K562 (cell line): ENCODE results near the gene ARPC1A. TPM values are rescaled to one million over a fixed set of nuclear protein-coding genes. Genes with fewer than 3 reads are reported as not detected.

ENCODE experiments used
- EWSR1 ChIP-seq: fragments of 450-650 bp; IDR thresholded peaks from 2 replicates; pipeline ENCODE4 v1.6.1; 2018; ENCODE audit warnings: borderline replicate concordance, mild to moderate bottlenecking, low read depth, moderate library complexity; ENCODE audit not compliant: partially characterized antibody
- FOXA3 ChIP-seq, 2 experiments: fragments of 450-650 bp in 1 of 2; sonication (generic) in 1 of 2; formaldehyde crosslinking; IDR thresholded peaks in 1 of 2; conservative IDR thresholded peaks in 1 of 2; 2 replicates each; pipeline versions ENCODE4 v1.4.0 to v1.8.0; 2020 to 2022; ENCODE audit warnings: mild to moderate bottlenecking in 2 of 2, missing genetic modification reagents in 1 of 2
- FOXP1 ChIP-seq: sonication (generic); formaldehyde crosslinking; IDR thresholded peaks from 2 replicates; pipeline ENCODE4 v1.8.0; 2022; ENCODE audit warnings: mild to moderate bottlenecking, missing genetic modification reagents
- KAT2B ChIP-seq: IDR thresholded peaks from one replicate; pipeline ENCODE4 v1.6.1; 2012; ENCODE audit warnings: low read depth, mild to moderate bottlenecking, control low read depth, inconsistent platforms, low read length, moderate library complexity
- MBD2 ChIP-seq: sonication (generic); IDR thresholded peaks from 2 replicates; pipeline ENCODE4 v1.6.1; 2016; ENCODE audit warnings: low read depth, borderline replicate concordance
- MIER1 ChIP-seq: fragments of 450-650 bp; IDR thresholded peaks from 2 replicates; pipeline ENCODE4 v1.6.1; 2016; ENCODE audit warnings: antibody characterized with exemption, mild to moderate bottlenecking, low read depth
- POLR2B ChIP-seq: fragments of 450-650 bp; IDR thresholded peaks from 2 replicates; pipeline ENCODE4 v1.6.1; 2018; ENCODE audit warnings: low read depth; ENCODE audit not compliant: partially characterized antibody
- PURB ChIP-seq: sonication (generic); formaldehyde crosslinking; IDR thresholded peaks from 2 replicates; pipeline ENCODE4 v1.9.0; 2021; ENCODE audit warnings: low read depth, mild to moderate bottlenecking, missing genetic modification reagents
- PYGO2 ChIP-seq: fragments of 450-650 bp; IDR thresholded peaks from 2 replicates; pipeline ENCODE4 v1.6.1; 2016; ENCODE audit warnings: mild to moderate bottlenecking, missing genetic modification characterization, moderate library complexity, missing compliant biosample characterization
- RB1 ChIP-seq: fragments of 450-650 bp; IDR thresholded peaks from 2 replicates; pipeline ENCODE4 v1.6.1; 2017; ENCODE audit warnings: low read depth, mild to moderate bottlenecking
- SRSF9 ChIP-seq: fragments of 200-400 bp; formaldehyde crosslinking; IDR thresholded peaks from 2 replicates; pipeline ENCODE4 v1.6.1; 2017; ENCODE audit warnings: low read depth, low read length, borderline replicate concordance
- ZNF644 ChIP-seq: fragments of 200-800 bp; sonication (Bioruptor generic); IDR thresholded peaks from 2 replicates; pipeline ENCODE4 v1.6.1; 2016; ENCODE audit warnings: low read depth, missing genetic modification characterization, missing compliant biosample characterization
- polyA plus RNA-seq, 8 experiments: library from polyadenylated mRNA; depleted of rRNA in 4 of 8; stranded (reverse) in 5 of 8; unstranded in 3 of 8; fragments of >200 nt; fragmentation: Nextera tagmentation in 2 of 8; fragmentation: Illumina TruSeq in 1 of 8; extraction: Ambion mirVana in 2 of 8; extraction: Trizol in 1 of 8; gene quantifications; 2 replicates each; pipeline versions ENCODE4 v1.2.1 to v1.2.3, GENCODE V29; 2011 to 2014; ENCODE audit warnings: inconsistent platforms in 1 of 8, missing spikeins in 1 of 8
- total RNA-seq, 7 experiments: library from RNA; depleted of rRNA in 6 of 7; stranded (reverse); fragments of >200 nt in 6 of 7; fragmentation: Illumina TruSeq in 2 of 7; extraction: Trizol in 2 of 7; gene quantifications; 2 replicates each; pipeline versions ENCODE4 v1.2.1 to v1.2.3, GENCODE V29; 2011 to 2021; ENCODE audit warnings: low replicate concordance in 1 of 7
- TF ChIP-seq, protein P1 (sequence below): fragments of 450-650 bp; IDR thresholded peaks from 2 replicates; pipeline ENCODE4 v1.6.1; 2017; ENCODE audit warnings: antibody characterized with exemption
- TF ChIP-seq, protein P2 (sequence below): sonication (generic); formaldehyde crosslinking; IDR thresholded peaks from 2 replicates; pipeline ENCODE4 v1.8.0; 2022; ENCODE audit warnings: mild to moderate bottlenecking, missing genetic modification reagents
- TF ChIP-seq, protein P3 (sequence below): fragments of 250-450 bp; sonication (Bioruptor Pico); IDR thresholded peaks from 2 replicates; pipeline ENCODE4 v1.4.0; 2020; ENCODE audit warnings: mild to moderate bottlenecking

ARPC1A gene
- total and polyA plus RNA-seq, 9 of the 15 experiments (the other 6 are each of a cell fraction or from before 2014, with no cell fraction given): 39.5 to 151 (median 86.1) TPM

DNA sequence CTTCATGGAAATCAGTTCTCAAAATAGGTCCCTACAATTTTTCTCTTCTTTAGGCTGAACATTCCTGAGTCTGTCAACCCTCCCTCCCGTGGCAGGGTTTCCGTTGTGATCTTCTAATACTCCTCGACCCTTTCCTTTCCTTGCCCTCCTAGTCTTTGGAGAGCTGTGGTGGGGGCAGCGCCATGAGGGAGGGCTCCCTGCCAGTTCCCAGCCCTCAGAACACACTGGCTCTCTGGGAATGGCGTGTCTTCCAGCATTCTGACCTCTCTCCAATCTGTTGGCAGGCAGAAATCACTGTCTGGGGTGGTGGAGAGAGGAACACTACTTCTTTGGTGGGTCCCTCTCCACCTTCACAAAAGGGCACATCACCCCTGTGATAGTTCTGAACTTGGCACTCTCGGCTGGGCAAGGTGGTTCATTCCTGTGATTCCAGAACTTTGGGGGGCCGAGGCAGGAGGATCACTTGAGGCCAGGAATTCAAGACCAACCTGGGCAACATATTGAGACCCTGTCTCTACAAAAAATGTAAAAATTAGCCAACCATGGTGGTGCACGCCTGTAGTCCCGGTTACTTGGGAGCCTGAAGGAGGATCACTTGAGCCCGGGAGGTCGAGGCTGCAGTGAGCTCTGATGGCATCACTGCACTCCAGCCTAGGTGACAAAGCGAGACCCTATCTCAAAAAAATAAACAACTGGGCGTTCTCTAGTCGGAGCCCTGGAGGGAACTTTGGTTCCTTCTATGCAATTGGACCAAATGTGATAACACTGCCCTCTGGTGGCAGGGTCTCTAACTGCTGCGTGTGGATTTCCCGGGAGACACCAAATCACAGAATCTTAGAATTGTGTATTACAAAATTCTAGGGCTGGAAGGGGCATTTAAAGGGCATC, 13.1 kb upstream of the ARPC1A start (continued):
- TF ChIP-seq PURB (CRISPR knock-in tag) (no peak), ZNF644 (tag) (no peak), FOXP1 (no peak), EWSR1 (no peak), MBD2 (no peak), RB1 (peak; percentile 80), POLR2B (no peak), MIER1 (no peak), FOXA3 (CRISPR knock-in tag; conservative IDR thresholded peaks at IDR 0.05 in 1 of 2, IDR thresholded peaks at IDR 0.05 in 1 of 2) (0 out of 4 replicates have a peak, but pooled peaks of 1 of the 2 experiments have one; percentile 9), SRSF9 (no peak), KAT2B (no peak), PYGO2 (tag) (no peak)
- TF ChIP-seq, protein P1, sequence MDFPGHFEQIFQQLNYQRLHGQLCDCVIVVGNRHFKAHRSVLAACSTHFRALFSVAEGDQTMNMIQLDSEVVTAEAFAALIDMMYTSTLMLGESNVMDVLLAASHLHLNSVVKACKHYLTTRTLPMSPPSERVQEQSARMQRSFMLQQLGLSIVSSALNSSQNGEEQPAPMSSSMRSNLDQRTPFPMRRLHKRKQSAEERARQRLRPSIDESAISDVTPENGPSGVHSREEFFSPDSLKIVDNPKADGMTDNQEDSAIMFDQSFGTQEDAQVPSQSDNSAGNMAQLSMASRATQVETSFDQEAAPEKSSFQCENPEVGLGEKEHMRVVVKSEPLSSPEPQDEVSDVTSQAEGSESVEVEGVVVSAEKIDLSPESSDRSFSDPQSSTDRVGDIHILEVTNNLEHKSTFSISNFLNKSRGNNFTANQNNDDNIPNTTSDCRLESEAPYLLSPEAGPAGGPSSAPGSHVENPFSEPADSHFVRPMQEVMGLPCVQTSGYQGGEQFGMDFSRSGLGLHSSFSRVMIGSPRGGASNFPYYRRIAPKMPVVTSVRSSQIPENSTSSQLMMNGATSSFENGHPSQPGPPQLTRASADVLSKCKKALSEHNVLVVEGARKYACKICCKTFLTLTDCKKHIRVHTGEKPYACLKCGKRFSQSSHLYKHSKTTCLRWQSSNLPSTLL: no peak
- TF ChIP-seq, protein P2, sequence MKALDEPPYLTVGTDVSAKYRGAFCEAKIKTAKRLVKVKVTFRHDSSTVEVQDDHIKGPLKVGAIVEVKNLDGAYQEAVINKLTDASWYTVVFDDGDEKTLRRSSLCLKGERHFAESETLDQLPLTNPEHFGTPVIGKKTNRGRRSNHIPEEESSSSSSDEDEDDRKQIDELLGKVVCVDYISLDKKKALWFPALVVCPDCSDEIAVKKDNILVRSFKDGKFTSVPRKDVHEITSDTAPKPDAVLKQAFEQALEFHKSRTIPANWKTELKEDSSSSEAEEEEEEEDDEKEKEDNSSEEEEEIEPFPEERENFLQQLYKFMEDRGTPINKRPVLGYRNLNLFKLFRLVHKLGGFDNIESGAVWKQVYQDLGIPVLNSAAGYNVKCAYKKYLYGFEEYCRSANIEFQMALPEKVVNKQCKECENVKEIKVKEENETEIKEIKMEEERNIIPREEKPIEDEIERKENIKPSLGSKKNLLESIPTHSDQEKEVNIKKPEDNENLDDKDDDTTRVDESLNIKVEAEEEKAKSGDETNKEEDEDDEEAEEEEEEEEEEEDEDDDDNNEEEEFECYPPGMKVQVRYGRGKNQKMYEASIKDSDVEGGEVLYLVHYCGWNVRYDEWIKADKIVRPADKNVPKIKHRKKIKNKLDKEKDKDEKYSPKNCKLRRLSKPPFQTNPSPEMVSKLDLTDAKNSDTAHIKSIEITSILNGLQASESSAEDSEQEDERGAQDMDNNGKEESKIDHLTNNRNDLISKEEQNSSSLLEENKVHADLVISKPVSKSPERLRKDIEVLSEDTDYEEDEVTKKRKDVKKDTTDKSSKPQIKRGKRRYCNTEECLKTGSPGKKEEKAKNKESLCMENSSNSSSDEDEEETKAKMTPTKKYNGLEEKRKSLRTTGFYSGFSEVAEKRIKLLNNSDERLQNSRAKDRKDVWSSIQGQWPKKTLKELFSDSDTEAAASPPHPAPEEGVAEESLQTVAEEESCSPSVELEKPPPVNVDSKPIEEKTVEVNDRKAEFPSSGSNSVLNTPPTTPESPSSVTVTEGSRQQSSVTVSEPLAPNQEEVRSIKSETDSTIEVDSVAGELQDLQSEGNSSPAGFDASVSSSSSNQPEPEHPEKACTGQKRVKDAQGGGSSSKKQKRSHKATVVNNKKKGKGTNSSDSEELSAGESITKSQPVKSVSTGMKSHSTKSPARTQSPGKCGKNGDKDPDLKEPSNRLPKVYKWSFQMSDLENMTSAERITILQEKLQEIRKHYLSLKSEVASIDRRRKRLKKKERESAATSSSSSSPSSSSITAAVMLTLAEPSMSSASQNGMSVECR (CRISPR knock-in tag): no peak
- TF ChIP-seq, protein P3, sequence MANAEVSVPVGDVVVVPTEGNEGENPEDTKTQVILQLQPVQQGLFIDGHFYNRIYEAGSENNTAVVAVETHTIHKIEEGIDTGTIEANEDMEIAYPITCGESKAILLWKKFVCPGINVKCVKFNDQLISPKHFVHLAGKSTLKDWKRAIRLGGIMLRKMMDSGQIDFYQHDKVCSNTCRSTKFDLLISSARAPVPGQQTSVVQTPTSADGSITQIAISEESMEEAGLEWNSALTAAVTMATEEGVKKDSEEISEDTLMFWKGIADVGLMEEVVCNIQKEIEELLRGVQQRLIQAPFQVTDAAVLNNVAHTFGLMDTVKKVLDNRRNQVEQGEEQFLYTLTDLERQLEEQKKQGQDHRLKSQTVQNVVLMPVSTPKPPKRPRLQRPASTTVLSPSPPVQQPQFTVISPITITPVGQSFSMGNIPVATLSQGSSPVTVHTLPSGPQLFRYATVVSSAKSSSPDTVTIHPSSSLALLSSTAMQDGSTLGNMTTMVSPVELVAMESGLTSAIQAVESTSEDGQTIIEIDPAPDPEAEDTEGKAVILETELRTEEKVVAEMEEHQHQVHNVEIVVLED (CRISPR knock-in tag): no peak
